ENCODE data around the gene PRKCH. TPM values are rescaled to one million over a fixed set of nuclear protein-coding genes. Genes with fewer than 3 reads are reported as not detected.

Gene PRKCH
- total and polyA plus RNA-seq, 2 of the 13 experiments (the other 11 are each of a cell fraction or from before 2014, with no cell fraction given): 0.48 to 1.3 TPM

DNA sequence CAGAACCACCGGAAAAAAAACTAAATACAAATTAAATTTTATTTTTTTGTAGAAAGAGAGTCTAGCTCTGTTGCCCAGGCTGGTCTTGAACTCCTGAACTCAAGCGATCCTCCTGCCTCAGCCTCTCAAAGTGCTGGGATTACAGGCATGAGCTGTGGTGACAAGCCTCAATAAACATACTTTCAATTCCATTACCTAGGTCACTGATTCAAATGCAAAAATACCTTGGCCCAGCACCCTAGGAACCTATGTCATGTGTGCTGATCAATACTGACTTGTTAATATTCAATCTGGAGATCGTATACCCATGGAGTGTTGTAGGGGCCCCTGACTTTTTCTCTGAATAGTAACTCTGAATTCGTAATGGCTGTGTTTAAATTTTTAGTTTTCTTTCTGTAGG lies 33.2 kb upstream of the PRKCH start (continued):
- TF ChIP-seq SETDB1 (CRISPR knock-in tag; IDR thresholded peaks at IDR 0.05; ENCODE audit: borderline replicate concordance) (no peak), MXI1 (IDR thresholded peaks at IDR 0.05; ENCODE audit: borderline replicate concordance, low read depth, low read length) (no peak), GTF2F1 (IDR thresholded peaks at IDR 0.05; ENCODE audit: low read length) (no peak), SMAD3 (CRISPR knock-in tag; IDR thresholded peaks at IDR 0.05) (no peak), JUN (CRISPR knock-in tag; IDR thresholded peaks at IDR 0.05) (no peak), ZFP41 (CRISPR knock-in tag; IDR thresholded peaks at IDR 0.05; ENCODE audit: borderline replicate concordance) (no peak), FOSL1 (CRISPR knock-in tag; IDR thresholded peaks at IDR 0.05; ENCODE audit: borderline replicate concordance) (no peak), HDAC6 (IDR thresholded peaks at IDR 0.05; ENCODE audit: low read depth, low read length) (no peak), ZMYM2 (CRISPR knock-in tag; IDR thresholded peaks at IDR 0.05) (peak; percentile 90), FOXJ3 (CRISPR knock-in tag; IDR thresholded peaks at IDR 0.05; ENCODE audit: borderline replicate concordance) (no peak), FIP1L1 (IDR thresholded peaks at IDR 0.05; ENCODE audit: borderline replicate concordance, insufficient read depth, low read depth, low read length) (no peak), MTF1 (CRISPR knock-in tag; IDR thresholded peaks at IDR 0.05) (no peak), ZMYM3 (CRISPR knock-in tag; IDR thresholded peaks at IDR 0.05) (peak; percentile 79; the same call in 1 of the 2 replicates), NCOA5 (CRISPR knock-in tag; IDR thresholded peaks at IDR 0.05) (no peak), ZNF577 (CRISPR knock-in tag; IDR thresholded peaks at IDR 0.05; ENCODE audit: borderline replicate concordance, low read depth) (no peak), KAT2B (IDR thresholded peaks at IDR 0.05; ENCODE audit: borderline replicate concordance, low read depth, low read length) (peak; percentile 29; the same call in 1 of the 2 replicates), SNAI1 (CRISPR knock-in tag; IDR thresholded peaks at IDR 0.05; ENCODE audit: borderline replicate concordance) (no peak), ZBTB7A (CRISPR knock-in tag; IDR thresholded peaks at IDR 0.05) (no peak), ZNF713 (CRISPR knock-in tag; IDR thresholded peaks at IDR 0.05) (no peak)
- TF ChIP-seq, protein P1, sequence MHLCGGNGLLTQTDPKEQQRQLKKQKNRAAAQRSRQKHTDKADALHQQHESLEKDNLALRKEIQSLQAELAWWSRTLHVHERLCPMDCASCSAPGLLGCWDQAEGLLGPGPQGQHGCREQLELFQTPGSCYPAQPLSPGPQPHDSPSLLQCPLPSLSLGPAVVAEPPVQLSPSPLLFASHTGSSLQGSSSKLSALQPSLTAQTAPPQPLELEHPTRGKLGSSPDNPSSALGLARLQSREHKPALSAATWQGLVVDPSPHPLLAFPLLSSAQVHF (CRISPR knock-in tag; IDR thresholded peaks at IDR 0.05): no peak
- TF ChIP-seq, protein P2, sequence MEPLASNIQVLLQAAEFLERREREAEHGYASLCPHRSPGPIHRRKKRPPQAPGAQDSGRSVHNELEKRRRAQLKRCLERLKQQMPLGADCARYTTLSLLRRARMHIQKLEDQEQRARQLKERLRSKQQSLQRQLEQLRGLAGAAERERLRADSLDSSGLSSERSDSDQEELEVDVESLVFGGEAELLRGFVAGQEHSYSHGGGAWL (CRISPR knock-in tag; IDR thresholded peaks at IDR 0.05): no peak
- TF ChIP-seq, protein P3, sequence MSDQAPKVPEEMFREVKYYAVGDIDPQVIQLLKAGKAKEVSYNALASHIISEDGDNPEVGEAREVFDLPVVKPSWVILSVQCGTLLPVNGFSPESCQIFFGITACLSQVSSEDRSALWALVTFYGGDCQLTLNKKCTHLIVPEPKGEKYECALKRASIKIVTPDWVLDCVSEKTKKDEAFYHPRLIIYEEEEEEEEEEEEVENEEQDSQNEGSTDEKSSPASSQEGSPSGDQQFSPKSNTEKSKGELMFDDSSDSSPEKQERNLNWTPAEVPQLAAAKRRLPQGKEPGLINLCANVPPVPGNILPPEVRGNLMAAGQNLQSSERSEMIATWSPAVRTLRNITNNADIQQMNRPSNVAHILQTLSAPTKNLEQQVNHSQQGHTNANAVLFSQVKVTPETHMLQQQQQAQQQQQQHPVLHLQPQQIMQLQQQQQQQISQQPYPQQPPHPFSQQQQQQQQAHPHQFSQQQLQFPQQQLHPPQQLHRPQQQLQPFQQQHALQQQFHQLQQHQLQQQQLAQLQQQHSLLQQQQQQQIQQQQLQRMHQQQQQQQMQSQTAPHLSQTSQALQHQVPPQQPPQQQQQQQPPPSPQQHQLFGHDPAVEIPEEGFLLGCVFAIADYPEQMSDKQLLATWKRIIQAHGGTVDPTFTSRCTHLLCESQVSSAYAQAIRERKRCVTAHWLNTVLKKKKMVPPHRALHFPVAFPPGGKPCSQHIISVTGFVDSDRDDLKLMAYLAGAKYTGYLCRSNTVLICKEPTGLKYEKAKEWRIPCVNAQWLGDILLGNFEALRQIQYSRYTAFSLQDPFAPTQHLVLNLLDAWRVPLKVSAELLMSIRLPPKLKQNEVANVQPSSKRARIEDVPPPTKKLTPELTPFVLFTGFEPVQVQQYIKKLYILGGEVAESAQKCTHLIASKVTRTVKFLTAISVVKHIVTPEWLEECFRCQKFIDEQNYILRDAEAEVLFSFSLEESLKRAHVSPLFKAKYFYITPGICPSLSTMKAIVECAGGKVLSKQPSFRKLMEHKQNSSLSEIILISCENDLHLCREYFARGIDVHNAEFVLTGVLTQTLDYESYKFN (CRISPR knock-in tag; conservative IDR thresholded peaks at IDR 0.05): peak; percentile 65
- TF ChIP-seq, protein P4, sequence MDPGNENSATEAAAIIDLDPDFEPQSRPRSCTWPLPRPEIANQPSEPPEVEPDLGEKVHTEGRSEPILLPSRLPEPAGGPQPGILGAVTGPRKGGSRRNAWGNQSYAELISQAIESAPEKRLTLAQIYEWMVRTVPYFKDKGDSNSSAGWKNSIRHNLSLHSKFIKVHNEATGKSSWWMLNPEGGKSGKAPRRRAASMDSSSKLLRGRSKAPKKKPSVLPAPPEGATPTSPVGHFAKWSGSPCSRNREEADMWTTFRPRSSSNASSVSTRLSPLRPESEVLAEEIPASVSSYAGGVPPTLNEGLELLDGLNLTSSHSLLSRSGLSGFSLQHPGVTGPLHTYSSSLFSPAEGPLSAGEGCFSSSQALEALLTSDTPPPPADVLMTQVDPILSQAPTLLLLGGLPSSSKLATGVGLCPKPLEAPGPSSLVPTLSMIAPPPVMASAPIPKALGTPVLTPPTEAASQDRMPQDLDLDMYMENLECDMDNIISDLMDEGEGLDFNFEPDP (CRISPR knock-in tag; conservative IDR thresholded peaks at IDR 0.05): no peak
- TF ChIP-seq, protein P5, sequence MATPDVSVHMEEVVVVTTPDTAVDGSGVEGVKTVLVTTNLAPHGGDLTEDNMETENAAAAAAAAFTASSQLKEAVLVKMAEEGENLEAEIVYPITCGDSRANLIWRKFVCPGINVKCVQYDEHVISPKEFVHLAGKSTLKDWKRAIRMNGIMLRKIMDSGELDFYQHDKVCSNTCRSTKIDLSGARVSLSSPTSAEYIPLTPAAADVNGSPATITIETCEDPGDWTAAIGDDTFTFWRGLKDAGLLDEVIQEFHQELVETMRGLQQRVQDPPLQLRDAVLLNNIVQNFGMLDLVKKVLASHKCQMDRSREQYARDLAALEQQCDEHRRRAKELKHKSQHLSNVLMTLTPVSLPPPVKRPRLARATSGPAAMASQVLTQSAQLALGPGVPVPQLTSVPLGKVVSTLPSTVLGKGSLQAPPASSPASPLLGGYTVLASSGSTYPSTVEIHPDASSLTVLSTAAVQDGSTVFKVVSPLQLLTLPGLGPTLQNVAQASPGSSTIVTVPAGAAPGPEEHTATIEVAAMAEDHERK (CRISPR knock-in tag; IDR thresholded peaks at IDR 0.05; ENCODE audit: low read depth): no peak
